GM23338 (cell line): ENCODE measurements around the gene KCNMA1.

ENCODE experiments used
- CREB1 ChIP-seq: fragments of 250-450 bp; sonication (Bioruptor Pico); IDR thresholded peaks from 2 replicates; pipeline ENCODE4 v1.5.0; 2020; ENCODE audit warnings: low read depth, mild to moderate bottlenecking, moderate library complexity
- CTCF ChIP-seq, 2 experiments: fragments of 200-600 bp in 1 of 2; sonication (generic) in 1 of 2; conservative IDR thresholded peaks; 2 replicates each; pipeline versions ENCODE4 v1.5.1 to v1.6.1; 2016 to 2017; ENCODE audit warnings: antibody characterized with exemption in 2 of 2, low read depth in 2 of 2, mild to moderate bottlenecking in 2 of 2, moderate library complexity in 1 of 2
- EZH2 ChIP-seq: fragments of 200-600 bp; sonication (generic); IDR thresholded peaks from one replicate; pipeline ENCODE4 v1.8.0; 2017; ENCODE audit warnings: antibody characterized with exemption, mild to moderate bottlenecking, low read depth; ENCODE audit not compliant: unreplicated experiment
- NANOG ChIP-seq: IDR thresholded peaks from 2 replicates; pipeline ENCODE4 v1.6.1; 2016; ENCODE audit warnings: antibody characterized with exemption, borderline replicate concordance
- POLR2AphosphoS5 ChIP-seq: IDR thresholded peaks from 2 replicates; pipeline ENCODE4 v1.6.1; 2016; ENCODE audit warnings: antibody characterized with exemption, low read depth
- REST ChIP-seq: IDR thresholded peaks from one replicate; pipeline ENCODE4 v1.6.1; 2018; ENCODE audit warnings: antibody characterized with exemption; ENCODE audit not compliant: unreplicated experiment
- ZNF462 ChIP-seq: fragments of 250-450 bp; sonication (Bioruptor Pico); IDR thresholded peaks from 2 replicates; pipeline ENCODE4 v1.5.0; 2020; ENCODE audit warnings: mild to moderate bottlenecking, moderate library complexity

- no peak for TF ChIP-seq CTCF (conservative IDR thresholded peaks at IDR 0.05; ENCODE audit: low read depth in 2 of 2)
- no peak for TF ChIP-seq EZH2
- TF ChIP-seq REST, result no peak
- TF ChIP-seq POLR2AphosphoS5, result no peak
- TF ChIP-seq NANOG, result no peak
- TF ChIP-seq ZNF462 (CRISPR knock-in tag), result no peak
- no peak for TF ChIP-seq CREB1 (CRISPR knock-in tag)
Observed at GRCh38 chr10:77630507-77630848, 7.1 kb downstream of the KCNMA1 start.
